Uterus (tissue), 4 donors: ENCODE results near the gene NASP. TPM values are rescaled to one million over a fixed set of nuclear protein-coding genes. Genes with fewer than 3 reads are reported as not detected.

Experiments used
- DNase-seq, 2 donors: peaks; one replicate each; pipeline ENCODE4 v3.0.0-alpha.2; 2019 to 2020
- H3K27ac ChIP-seq, 2 donors: fragments of 200-600 bp; sonication (generic); 1 replicate in 1 of 2; 2 replicates in 1 of 2; pipeline ENCODE4 v1.5.1; 2016 to 2018
- H3K27me3 ChIP-seq, 2 donors: fragments of 200-600 bp; sonication (generic); one replicate each; pipeline ENCODE4 v1.5.1; 2018 to 2019; ENCODE audit warnings: control low read depth in 1 of 2
- H3K36me3 ChIP-seq, 2 donors: fragments of 200-600 bp; sonication (generic); one replicate each; pipeline ENCODE4 v1.5.1; 2019; ENCODE audit warnings: control low read depth in 1 of 2
- H3K4me1 ChIP-seq, 2 donors: fragments of 200-600 bp; sonication (generic); one replicate each; pipeline ENCODE4 v1.5.1; 2018 to 2019; ENCODE audit warnings: control low read depth in 1 of 2
- H3K4me3 ChIP-seq, 2 donors: fragments of 200-600 bp; sonication (generic); 1 replicate in 1 of 2; 2 replicates in 1 of 2; pipeline ENCODE4 v1.5.1; 2018 to 2019; ENCODE audit warnings: mild to moderate bottlenecking in 1 of 2
- H3K9me3 ChIP-seq, 2 donors: fragments of 200-600 bp; sonication (generic); one replicate each; pipeline ENCODE4 v1.5.1; 2019; ENCODE audit warnings: control low read depth in 1 of 2
- CTCF ChIP-seq, 4 experiments: fragments of 200-600 bp in 2 of 4; fragments of 450-650 bp in 2 of 4; sonication (generic) in 2 of 4; IDR thresholded peaks; one replicate each; pipeline ENCODE4 v1.5.1; 2016 to 2019; ENCODE audit warnings: antibody characterized with exemption in 4 of 4, mild to moderate bottlenecking in 2 of 4, moderate library complexity in 1 of 4
- POLR2A ChIP-seq, 2 donors: fragments of 450-650 bp; IDR thresholded peaks; one replicate each; pipeline ENCODE4 v1.6.1; 2016; ENCODE audit warnings: antibody characterized with exemption in 2 of 2, mild to moderate bottlenecking in 1 of 2, moderate library complexity in 1 of 2
- intact Hi-C: fragments of 100-400 bp; cut with DNase I; formaldehyde crosslinking; loops from one replicate; pipeline ENCODE4 v1.15.1; 2023; ENCODE audit warnings: low total_unique reads
- total RNA-seq, 4 donors: library from RNA; depleted of rRNA in 3 of 4; stranded (reverse); fragments of >200 nt in 3 of 4; gene quantifications; one replicate each; pipeline versions ENCODE4 v1.1.0 to v1.2.4, GENCODE V29; 2014 to 2023
- donor health status: DM: yes; HTN: yes; CAD: no.

Gene NASP
- total RNA-seq, 4 donors from 2014 or later: 40.2 to 125 (median 81.0) TPM

DNA sequence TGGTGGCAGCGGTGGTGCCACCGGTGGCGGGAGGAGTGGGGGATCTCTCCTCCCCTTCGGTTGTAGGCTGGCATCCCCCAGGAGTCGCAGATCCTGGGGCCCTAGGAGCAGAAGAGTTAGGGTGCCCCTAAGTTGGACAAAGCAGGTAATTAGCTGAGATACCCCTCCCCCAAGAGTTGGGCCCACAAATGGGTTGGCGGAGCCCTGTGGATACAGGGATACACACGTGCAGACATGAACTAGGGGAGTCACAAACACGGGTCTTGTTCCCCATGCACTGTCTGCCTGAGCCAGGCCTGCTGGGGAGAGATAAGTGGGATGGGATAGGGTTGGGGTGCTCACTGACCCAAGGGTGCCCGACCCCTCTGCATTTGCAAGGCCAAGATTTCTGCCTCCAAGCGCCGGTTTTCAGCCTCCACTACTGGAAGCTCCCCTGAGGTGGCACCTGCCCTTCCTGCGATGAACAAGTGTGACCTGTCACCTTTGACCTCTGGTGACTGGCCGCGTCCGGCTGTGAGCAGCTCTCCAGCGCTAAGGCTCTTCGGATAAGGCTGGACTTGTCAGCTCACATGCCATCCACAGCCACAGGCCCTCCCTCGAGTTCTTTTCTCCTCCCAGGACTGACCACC lies 38.2 kb downstream of the NASP start:
- no peak for DNase-seq
- peak overlapping the region; percentile 47 to 65 for H3K27ac ChIP-seq
- intact Hi-C loops: no loop called here
- H3K4me1 ChIP-seq: no peaks in the 10 kb centered on the region
- H3K9me3 ChIP-seq: no peaks in the 10 kb centered on the region
- H3K4me3 ChIP-seq: peak overlapping the region in 1 of 2 donors; percentile 35
- no peaks in the 10 kb centered on the region for H3K27me3 ChIP-seq
- H3K36me3 ChIP-seq: no peaks in the 10 kb centered on the region
- TF ChIP-seq CTCF (IDR thresholded peaks at IDR 0.05) (no peak), POLR2A (IDR thresholded peaks at IDR 0.05) (no peak)

DNA sequence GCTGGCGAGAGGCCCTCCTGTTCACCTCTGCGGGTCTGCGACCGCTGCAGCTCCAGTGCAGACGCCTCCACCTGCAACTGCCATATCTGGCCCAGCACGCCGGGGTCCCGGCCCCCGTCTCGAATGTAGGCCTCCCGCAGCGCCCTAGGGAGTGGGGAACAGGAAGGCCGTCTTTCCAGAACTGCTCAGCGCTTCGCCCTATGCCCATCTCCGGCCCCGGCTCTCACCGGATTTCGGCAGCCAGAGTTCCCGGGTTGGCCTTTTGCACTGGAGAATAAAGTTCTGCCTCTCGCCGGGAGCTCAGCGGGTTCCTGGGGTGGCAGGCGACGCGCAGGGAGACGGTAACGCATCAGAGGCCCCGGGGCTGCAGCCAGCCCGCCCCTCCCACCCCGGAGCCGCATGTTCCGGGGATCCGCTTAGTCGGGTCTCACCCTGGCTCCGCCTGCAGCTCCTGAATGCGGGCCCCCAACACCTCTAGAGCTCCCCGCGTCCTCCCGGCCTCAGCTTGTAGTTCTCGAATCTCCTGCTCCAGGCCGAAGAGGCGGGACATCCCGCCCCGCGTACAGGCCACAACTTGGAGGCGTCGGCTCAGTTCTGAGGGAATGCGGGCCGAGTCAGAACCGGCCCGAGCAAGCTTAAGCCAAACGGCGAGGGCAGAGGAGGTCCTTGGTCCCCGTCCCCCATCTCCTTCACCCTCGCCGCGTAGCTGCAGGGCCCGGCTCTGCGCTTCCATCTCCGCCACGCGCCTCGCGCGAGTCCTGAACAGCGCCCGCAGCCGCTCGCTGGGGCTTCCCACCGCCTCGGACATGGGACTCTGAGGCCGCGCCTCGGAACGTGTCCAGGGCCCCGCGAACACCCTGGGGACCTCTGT lies 38.9 kb downstream of the NASP start:
- H3K4me1 ChIP-seq: no peaks in the 10 kb centered on the region
- H3K4me3 ChIP-seq: peak overlapping the region in 1 of 2 donors; percentile 35
- no peaks in the 10 kb centered on the region for H3K9me3 ChIP-seq
- no peak for DNase-seq
- no peaks in the 10 kb centered on the region for H3K36me3 ChIP-seq
- no peaks in the 10 kb centered on the region for H3K27me3 ChIP-seq
- intact Hi-C loops: no loop called here
- TF ChIP-seq POLR2A (IDR thresholded peaks at IDR 0.05): no peak
- no peak for TF ChIP-seq CTCF (IDR thresholded peaks at IDR 0.05)
- peak overlapping the region; percentile 47 to 65 for H3K27ac ChIP-seq

DNA sequence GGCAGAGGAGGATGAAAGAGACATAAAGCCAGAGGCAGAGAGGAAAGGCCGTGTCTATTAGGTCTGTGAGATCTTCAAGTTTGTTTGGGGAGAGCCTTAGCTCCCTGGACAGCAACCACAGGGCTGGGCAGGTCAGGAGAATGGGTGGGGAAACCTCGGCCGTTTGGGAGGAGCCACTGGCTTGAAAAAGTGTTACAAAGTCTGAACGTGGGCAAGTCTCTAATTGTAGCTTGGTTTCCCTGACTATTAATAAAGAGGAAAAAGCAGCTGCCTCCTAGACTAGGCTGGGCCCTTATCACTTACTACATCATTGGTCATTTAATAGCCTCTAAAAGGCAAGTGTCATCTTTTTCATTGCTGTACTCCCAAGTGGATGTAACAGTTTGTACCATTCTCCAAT lies 40.1 kb downstream of the NASP start, which contains the start of gene CCDC17:
Gene CCDC17 (minus strand): TSS at position 83 of the 400 bp plus-strand sequence. CDS start 145 bp downstream, outside the sequence.
- Histone ChIP-seq H3K4me3 (peak within 1 kb of the TSS in 1 of 2 donors; percentile 35), H3K27me3 (no peaks in the 10 kb centered on the region), H3K27ac (peak within 1 kb of the TSS; percentile 47 to 65), H3K9me3 (no peaks in the 10 kb centered on the region), H3K4me1 (no peaks in the 10 kb centered on the region), H3K36me3 (no peaks in the 10 kb centered on the region)
- no peak for DNase-seq
- intact Hi-C loops: no loop called here
- no peak for TF ChIP-seq POLR2A (IDR thresholded peaks at IDR 0.05)
- TF ChIP-seq CTCF (IDR thresholded peaks at IDR 0.05): no peak

DNA sequence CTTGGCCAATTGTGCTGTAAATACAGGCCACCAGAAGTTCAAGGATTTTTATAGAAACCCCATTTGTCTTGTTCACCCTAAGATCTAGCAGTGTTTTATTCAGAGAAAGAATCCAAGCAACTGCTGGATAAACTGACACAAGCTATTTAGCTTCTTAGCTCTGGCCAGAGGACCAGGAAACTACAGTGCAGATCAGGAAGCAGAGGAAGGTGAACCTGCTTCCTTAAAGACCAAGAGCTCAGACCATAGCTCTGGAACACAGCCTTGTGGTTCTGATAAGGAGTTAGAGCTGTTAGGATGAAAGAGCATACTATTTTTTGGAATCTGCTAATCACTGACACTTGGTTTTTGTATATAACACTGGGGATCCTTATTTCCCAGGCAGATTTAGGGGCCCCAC lies 45.2 kb downstream of the NASP start:
- no peak for DNase-seq
- no peaks in the 10 kb centered on the region for H3K36me3 ChIP-seq
- H3K4me3 ChIP-seq: no peak overlapping the region
- H3K4me1 ChIP-seq: no peaks in the 10 kb centered on the region
- intact Hi-C loops: no loop called here
- H3K9me3 ChIP-seq: no peaks in the 10 kb centered on the region
- no peaks in the 10 kb centered on the region for H3K27me3 ChIP-seq
- TF ChIP-seq CTCF (IDR thresholded peaks at IDR 0.05) (no peak), POLR2A (IDR thresholded peaks at IDR 0.05) (no peak)
- H3K27ac ChIP-seq: peak overlapping the region; percentile 28 to 60

DNA sequence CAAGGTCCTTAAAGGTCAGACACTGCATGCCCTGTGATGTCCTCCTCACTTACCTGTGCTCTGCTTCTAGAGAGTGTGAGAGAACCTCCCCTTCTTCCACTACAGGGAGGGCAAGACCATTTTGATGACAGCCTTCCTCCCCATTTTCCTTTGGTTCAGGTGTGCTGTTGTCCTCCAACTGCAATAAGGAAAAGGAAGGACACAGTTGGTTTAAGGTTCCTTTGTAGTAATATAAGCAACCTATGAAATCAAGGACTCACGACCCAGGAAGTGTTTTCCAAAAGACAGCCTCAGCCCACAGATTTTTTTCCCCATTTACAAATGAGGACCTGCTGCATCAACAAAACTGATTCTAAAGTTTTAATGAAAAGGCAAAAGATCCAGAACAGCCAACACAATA lies 46.6 kb downstream of the NASP start:
- no peak for TF ChIP-seq POLR2A (IDR thresholded peaks at IDR 0.05)
- TF ChIP-seq CTCF (IDR thresholded peaks at IDR 0.05): no peak
- H3K27ac ChIP-seq: peak overlapping the region in 1 of 2 donors; percentile 60
- H3K9me3 ChIP-seq: no peaks in the 10 kb centered on the region
- intact Hi-C loops: no loop called here
- H3K4me3 ChIP-seq: no peak overlapping the region
- no peak for DNase-seq
- H3K27me3 ChIP-seq: no peaks in the 10 kb centered on the region
- H3K36me3 ChIP-seq: no peaks in the 10 kb centered on the region
- H3K4me1 ChIP-seq: no peaks in the 10 kb centered on the region
